MCF 10A (cell line): ENCODE data around the gene INCA1. TPM values are rescaled to one million over a fixed set of nuclear protein-coding genes. Genes with fewer than 3 reads are reported as not detected.

Experiments
- Bru-seq: library from RNA; stranded (reverse); fragments of 400-500 nt; gene quantifications from one replicate; lab custom pipeline; 2021; lab: Mats Ljungman, UMichigan
- BruChase-seq, 2 experiments: library from RNA; stranded (reverse); fragments of 400-500 nt; gene quantifications; one replicate each; lab custom pipeline; 2021; lab: Mats Ljungman, UMichigan
- BruUV-seq: library from RNA; stranded (reverse); fragments of 400-500 nt; replicated peaks from 2 replicates; lab custom pipeline; 2021; lab: Mats Ljungman, UMichigan
- CTCF ChIA-PET: fragments of 300-600 bp; sonication (Branson Sonifier 250); formaldehyde crosslinking; extraction: SDS; loops from one replicate; lab custom pipeline; 2021; ENCODE audit warnings: antibody characterized with exemption, inconsistent platforms; lab: Yijun Ruan, JAX
- POLR2A ChIA-PET: fragments of 300-600, 350-650 bp; sonication (Branson Sonifier 250); formaldehyde crosslinking; extraction: SDS; loops from one replicate; lab custom pipeline; 2020; ENCODE audit warnings: antibody characterized with exemption, inconsistent platforms; lab: Yijun Ruan, JAX
- DNase-seq: peaks from one replicate; pipeline ENCODE4 v3.0.0-alpha.2; 2018; ENCODE audit not compliant: unreplicated experiment
- H3K27ac Mint-ChIP-seq: one replicate; pipeline ENCODE4 v1.8.0; 2022; ENCODE audit warnings: mild to moderate bottlenecking, low read depth, mixed read lengths; ENCODE audit not compliant: unreplicated experiment
- H3K27me3 Mint-ChIP-seq: one replicate; pipeline ENCODE4 v1.8.0; 2022; ENCODE audit warnings: mixed read lengths; ENCODE audit not compliant: insufficient read depth, unreplicated experiment
- H3K36me3 Mint-ChIP-seq: one replicate; pipeline ENCODE4 v1.8.0; 2022; ENCODE audit warnings: mild to moderate bottlenecking, moderate library complexity, mixed read lengths; ENCODE audit not compliant: insufficient read depth, unreplicated experiment
- H3K4me1 Mint-ChIP-seq: one replicate; pipeline ENCODE4 v1.8.0; 2022; ENCODE audit warnings: mixed read lengths; ENCODE audit not compliant: insufficient read depth, unreplicated experiment
- H3K4me3 Mint-ChIP-seq: one replicate; pipeline ENCODE4 v1.8.0; 2022; ENCODE audit warnings: mild to moderate bottlenecking, moderate library complexity, mixed read lengths; ENCODE audit not compliant: unreplicated experiment
- H3K9me3 Mint-ChIP-seq: one replicate; pipeline ENCODE4 v1.8.0; 2022; ENCODE audit warnings: mixed read lengths; ENCODE audit not compliant: unreplicated experiment
- intact Hi-C: fragments of 100-400 bp; cut with micrococcal nuclease; formaldehyde crosslinking; loops from 2 replicates; pipeline ENCODE4 v1.14.1; 2022
- long read RNA-seq: library from polyadenylated mRNA; stranded (forward); transcript quantifications from one replicate; pipeline ENCODE4 v2.0.0, GENCODE V29; 2022
- total RNA-seq: library from RNA; stranded (reverse); gene quantifications from 2 replicates; pipeline ENCODE4 v1.2.3, GENCODE V29; 2022
- TF ChIP-seq, protein P1 (sequence below): fragments of 200-600 bp; IDR thresholded peaks from one replicate; pipeline ENCODE4 v1.8.0; 2022; ENCODE audit warnings: antibody characterized with exemption, mild to moderate bottlenecking; ENCODE audit not compliant: unreplicated experiment

Gene INCA1
- total RNA-seq (0.44 and 0.49 TPM in 2 replicates), Bru-seq, nascent RNA (percentile 18 among the genes with signal in this experiment), BruChase-seq, experiment 1, labeled RNA remaining after a 6-hour chase (percentile 18 among the genes with signal in this experiment), BruChase-seq, experiment 2, labeled RNA remaining after a 2-hour chase (percentile 16 among the genes with signal in this experiment)
- long read RNA-seq, result 0 reads

DNA sequence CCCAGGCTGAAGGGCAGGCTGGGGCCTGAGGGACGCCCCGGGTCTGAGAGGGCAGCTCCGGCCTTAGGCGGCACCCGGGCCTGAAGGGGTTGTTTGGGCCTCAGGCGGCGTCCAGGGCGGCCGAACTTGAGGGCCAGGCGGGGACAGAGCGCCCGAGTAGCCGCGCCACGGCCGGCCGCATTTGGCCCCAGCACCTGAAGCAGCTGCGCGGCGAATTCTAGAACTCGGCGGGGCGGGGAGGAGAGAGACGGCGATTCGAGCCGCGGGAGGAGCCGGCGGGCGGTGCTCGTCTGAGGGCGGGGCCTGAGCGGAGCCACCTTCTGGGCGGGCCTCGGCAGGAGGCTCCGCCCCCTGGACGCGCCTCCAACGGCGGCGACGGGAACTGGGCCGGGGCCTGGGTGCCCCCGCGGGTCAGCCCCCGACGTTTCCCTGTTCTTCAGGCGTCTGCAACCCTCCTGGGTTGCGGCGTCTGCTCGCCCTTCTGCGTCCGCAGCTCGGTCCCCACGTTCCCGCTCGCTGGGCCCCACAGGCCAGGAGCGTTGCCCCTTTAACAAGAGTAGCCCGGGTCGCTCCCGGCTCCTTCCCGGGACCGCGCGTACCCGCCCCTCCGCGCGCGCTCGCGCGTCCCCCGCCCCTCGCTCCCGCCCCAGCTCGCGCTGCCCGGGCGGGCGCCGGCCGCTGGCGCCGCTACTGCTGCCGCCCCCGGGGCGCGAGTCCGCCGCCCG lies at the start of gene INCA1, which contains the start of gene KIF1C:
Gene INCA1 (minus strand): TSS at position 221 of the 725 bp plus-strand sequence. CDS start 3,085 bp downstream, outside the sequence.
Gene KIF1C (plus strand): TSS at position 649 of the 725 bp plus-strand sequence. CDS start 2,297 bp downstream, outside the sequence.
- peak; percentile 90 for DNase-seq
- Mint-ChIP-seq H3K27me3 (no peaks in the 10 kb centered on the region), H3K4me1 (peaks cover 23% of the 10 kb centered on the region), H3K36me3 (peaks cover 17% of the 10 kb centered on the region), H3K9me3 (no peaks in the 10 kb centered on the region), H3K27ac (peak within 1 kb of the TSS; percentile 86), H3K4me3 (peak within 1 kb of the TSS; percentile 97)
- no TSS peak for BruUV-seq
- TF ChIP-seq, protein P1, sequence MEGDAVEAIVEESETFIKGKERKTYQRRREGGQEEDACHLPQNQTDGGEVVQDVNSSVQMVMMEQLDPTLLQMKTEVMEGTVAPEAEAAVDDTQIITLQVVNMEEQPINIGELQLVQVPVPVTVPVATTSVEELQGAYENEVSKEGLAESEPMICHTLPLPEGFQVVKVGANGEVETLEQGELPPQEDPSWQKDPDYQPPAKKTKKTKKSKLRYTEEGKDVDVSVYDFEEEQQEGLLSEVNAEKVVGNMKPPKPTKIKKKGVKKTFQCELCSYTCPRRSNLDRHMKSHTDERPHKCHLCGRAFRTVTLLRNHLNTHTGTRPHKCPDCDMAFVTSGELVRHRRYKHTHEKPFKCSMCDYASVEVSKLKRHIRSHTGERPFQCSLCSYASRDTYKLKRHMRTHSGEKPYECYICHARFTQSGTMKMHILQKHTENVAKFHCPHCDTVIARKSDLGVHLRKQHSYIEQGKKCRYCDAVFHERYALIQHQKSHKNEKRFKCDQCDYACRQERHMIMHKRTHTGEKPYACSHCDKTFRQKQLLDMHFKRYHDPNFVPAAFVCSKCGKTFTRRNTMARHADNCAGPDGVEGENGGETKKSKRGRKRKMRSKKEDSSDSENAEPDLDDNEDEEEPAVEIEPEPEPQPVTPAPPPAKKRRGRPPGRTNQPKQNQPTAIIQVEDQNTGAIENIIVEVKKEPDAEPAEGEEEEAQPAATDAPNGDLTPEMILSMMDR, result no peak
- ChIA-PET POLR2A (interaction anchor here (0.6 to 3.1 kb wide), 12 partner anchors 9 to 414 kb away, joined by 3 to 48 read pairs (median 6); partner anchors contain the start of genes CAMTA2, PFN1, RNF167 and SLC25A11), CTCF (interaction anchor here (0.7 to 1.5 kb wide), 5 partner anchors 9 to 88 kb away, joined by 3 to 5 read pairs (median 3); partner anchors contain the start of gene CAMTA2)
- intact Hi-C loops, result no loop called here

DNA sequence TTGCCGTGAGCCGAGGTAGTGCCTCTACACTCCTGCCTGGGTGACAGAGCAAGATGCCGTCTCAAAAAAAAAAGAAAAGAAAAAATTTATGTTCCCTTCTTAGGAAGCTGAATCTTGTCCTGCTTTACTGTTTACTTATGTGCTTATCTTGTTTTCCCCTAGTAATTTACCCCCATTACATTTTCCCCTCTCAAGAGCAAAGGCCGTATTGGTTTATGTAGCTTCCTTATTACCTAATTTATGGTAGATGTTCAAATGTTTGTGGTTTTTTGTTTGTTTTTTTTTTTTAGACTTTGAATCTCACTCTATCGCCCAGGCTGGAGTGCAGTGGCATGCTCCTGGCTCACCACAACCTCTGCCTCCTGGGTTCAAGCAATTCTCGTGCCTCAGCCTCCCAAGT lies 48.2 kb upstream of the INCA1 start:
- ChIA-PET CTCF (interaction anchor here (0.6 to 0.7 kb wide), 2 partner anchors 17 to 763 kb away, joined by 3 read pairs; no protein-coding TSS in a partner anchor), POLR2A (no interaction called here)
- Mint-ChIP-seq H3K4me1 (no peaks in the 10 kb centered on the region), H3K36me3 (no peaks in the 10 kb centered on the region), H3K4me3 (no peak overlapping the region), H3K27me3 (no peaks in the 10 kb centered on the region), H3K27ac (no peak overlapping the region), H3K9me3 (no peaks in the 10 kb centered on the region)
- TF ChIP-seq, protein P1, result no peak
- no peak for DNase-seq
- BruUV-seq, result no TSS peak
- intact Hi-C loops, result no loop called here

DNA sequence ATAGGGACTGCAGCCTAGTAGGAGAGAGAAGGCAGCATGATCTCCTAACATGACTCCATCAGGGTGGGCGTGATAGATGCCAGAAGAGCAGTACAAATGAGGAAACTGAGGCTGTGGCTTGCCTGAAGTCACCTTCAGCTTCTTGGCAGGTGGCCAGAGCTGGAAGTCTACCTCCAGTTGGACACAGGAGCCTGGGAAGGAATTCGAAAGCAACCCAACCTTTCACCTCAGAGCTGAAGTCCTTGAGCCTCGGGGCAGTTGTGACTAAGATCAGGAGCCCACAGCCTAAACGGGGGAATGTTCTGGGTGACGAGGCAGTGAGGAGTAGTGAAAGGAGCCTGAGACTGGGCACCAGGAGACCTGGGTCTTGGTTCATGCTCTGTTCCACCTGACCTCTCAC lies 47.3 kb upstream of the INCA1 start:
- CTCF ChIA-PET, result interaction anchor here (1.1 kb wide), 1 partner anchor 14 kb away, joined by 4 read pairs; no protein-coding TSS in a partner anchor

More for the DNA sequence above, 47.3 kb upstream of the INCA1 start:
- Mint-ChIP-seq H3K27ac (no peak overlapping the region), H3K27me3 (no peaks in the 10 kb centered on the region), H3K36me3 (no peaks in the 10 kb centered on the region), H3K4me1 (no peaks in the 10 kb centered on the region), H3K9me3 (no peaks in the 10 kb centered on the region), H3K4me3 (no peak overlapping the region)
- intact Hi-C loops, result no loop called here
- DNase-seq, result peak; percentile 39
- TF ChIP-seq, protein P1, result no peak
- no TSS peak for BruUV-seq
- POLR2A ChIA-PET, result no interaction called here
